CD4-positive, alpha-beta T cell treated with Interferon gamma for 1 hour (primary cell): ENCODE data around the gene DNAJC5.
"Not testable (repeated sequence)": the region's sequence is repeated elsewhere in the genome, so short reads cannot be mapped to it uniquely, and the experiment has no call there.

Experiments used
- DNase-seq: peaks from one replicate; pipeline ENCODE4 v3.0.0-alpha.2; 2020

Gene DNAJC5, protein sequence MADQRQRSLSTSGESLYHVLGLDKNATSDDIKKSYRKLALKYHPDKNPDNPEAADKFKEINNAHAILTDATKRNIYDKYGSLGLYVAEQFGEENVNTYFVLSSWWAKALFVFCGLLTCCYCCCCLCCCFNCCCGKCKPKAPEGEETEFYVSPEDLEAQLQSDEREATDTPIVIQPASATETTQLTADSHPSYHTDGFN

DNA sequence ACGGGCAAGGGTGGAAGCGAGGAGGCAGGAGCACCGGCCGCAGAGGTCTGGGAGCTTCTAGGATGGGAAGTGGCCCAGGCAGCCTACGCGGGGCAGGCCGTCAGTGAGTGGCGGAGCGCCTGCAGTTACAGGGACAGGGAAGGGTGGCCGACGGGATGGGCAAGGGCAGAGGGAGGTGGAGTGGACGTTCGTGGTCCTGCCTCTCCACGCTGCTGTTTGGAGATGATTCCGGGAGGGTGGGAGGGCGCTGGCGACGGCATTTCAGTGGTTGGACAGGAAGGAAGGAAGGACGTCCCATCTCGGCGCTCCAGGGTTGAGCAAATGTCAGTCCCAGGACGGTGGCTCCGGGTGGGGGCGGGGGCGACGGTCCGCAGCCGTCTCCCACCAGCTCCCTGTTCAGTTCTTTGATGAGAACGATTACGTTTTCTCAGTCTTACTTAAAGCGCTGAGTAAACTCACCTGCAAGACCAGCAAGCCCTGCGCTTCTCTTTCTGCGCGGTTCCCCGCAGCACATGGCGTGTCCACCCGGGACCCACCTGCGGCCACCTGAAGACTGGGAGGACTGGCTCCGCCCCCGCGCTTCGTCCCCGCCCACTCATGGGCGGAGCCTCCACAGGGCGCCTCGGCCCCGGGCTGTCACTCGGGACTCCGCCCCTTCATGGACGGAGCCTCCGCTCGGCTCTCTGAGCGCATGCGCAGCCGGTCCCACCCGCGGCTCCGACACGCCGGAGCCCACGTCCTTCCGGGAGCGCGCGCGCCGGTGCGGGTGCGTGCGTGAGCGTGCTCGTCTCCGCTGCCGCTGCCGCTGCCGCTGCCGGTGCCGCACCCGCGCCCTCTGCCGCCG lies at the start of gene DNAJC5:
Gene DNAJC5 (plus strand): TSS at position 769 of the 844 bp plus-strand sequence. CDS start 33,220 bp downstream, outside the sequence.
- DNase-seq, result peak; percentile 97

DNA sequence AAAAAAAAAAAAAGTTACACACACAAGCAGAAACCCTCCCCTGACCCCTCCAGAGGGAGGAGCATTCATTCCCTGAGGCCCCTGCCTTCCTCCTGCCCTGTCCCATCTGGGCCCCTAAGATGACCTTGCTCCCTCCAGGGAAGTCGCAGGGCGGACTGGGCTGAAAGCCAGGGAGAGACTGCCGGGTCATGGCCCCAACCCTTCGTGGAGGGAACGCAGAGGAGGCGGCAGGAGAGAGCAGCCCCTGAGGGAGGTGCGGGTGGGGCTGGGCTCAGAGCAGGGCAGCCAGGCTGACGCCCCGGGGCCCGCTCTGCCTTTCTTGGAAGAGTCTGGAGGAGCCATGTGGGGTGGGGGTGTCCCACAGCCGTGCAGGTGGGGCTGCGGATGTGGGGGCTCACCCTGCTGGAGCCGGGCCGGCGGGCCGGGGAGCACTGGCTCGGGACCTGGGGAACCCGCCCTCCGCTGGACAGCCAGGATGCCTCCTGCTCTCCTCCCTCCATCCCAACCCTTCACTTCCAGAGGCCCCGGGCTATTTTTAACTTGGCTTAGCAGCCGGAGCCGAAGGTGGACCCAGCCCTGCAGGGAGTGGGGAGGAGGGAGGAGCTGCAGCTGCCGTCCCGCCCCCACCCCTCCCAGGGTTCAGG lies 48.7 kb upstream of the DNAJC5 start:
- no peak for DNase-seq

DNA sequence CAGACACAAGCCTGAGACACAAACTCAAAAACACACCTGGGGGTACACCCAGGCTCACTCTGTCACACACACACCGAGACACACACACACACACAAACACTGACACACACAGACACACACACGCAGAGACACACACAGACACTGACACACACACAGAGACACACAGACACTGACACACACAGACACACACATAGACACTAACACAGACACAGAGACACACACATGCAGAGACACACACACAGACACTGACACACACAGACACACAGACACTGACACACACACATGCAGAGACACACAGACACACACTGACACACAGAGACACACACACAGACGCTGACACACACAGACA lies 48.1 kb upstream of the DNAJC5 start:
- DNase-seq, result no peak

DNA sequence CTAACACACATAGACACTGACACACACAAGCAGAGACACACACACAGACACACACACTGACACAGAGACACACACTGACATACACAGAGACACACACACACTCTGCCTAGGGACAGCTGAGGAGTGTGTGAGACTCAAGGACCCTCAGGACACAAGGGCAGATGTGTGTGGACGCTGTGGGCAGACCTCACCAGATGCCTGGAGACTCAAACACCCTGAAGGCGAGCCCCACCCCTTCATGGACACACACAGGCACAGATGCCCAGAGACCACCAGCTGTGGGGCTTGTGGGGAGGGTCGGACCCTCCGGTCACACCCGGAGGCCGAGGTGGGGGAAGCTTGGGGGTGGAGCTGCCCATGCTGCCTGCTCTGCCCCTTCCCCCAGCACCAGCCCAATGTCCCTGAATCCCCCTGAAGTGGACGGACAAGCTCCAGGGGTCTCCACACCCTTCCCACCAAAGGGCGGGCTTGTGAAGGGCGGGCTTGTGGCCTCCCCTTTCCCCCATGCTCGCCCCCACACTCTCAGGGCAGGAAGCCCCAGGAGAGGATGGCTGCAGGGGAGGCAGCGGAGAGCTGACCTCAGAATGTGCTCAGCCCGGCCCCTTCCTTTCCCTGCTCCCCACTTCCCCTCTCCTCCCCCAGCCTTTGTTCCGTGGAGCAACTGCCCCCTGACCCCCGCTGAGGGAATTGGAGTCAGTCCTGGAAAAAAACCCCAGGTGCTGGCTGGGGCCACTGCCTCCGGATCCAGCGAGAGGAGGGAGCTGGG lies 47.5 kb upstream of the DNAJC5 start:
- DNase-seq, result no peak

DNA sequence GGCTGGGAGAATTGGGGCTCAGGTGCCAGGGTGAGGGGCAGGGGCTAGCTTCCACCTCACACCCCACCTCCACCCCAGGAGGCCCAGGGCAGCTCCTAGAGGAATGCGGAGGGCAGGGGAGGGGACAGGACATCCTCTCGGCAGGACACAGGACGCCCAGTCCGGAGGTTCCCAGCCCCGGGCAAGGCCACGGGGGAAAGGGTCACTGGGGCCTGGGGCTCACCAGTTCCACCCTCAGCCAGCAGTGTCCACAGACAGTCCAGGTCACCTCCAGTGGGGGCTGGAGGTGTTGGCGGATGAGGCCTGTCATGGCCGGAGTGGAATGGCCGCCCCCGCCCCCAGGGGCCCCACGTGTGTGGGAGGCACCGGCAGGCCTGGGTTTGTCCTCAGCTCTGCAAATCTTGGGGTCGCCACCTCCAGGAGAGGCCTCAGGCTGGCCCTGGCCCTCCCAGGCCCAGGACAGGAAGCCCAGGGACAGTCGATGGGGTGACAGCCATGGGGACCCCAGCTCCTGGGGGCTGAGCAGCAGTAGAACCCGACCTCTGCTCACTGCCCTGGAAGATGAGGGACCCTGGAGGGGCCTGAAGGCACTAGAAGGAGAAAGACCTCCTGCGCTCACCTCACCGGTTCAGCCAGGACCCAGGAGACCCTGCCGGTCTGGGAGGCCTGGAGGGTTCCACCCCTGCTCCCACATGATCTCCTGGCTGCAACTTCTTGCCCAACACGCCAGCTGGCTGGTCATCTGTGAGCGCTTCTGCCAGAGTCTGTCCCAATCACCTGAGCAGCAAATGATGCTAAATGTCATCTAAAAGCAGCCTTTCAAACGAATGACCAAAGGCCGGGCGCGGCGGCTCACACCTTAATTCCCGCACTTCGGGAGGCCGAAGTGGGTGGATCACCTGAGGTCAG lies 46.7 kb upstream of the DNAJC5 start:
- DNase-seq, result no peak

DNA sequence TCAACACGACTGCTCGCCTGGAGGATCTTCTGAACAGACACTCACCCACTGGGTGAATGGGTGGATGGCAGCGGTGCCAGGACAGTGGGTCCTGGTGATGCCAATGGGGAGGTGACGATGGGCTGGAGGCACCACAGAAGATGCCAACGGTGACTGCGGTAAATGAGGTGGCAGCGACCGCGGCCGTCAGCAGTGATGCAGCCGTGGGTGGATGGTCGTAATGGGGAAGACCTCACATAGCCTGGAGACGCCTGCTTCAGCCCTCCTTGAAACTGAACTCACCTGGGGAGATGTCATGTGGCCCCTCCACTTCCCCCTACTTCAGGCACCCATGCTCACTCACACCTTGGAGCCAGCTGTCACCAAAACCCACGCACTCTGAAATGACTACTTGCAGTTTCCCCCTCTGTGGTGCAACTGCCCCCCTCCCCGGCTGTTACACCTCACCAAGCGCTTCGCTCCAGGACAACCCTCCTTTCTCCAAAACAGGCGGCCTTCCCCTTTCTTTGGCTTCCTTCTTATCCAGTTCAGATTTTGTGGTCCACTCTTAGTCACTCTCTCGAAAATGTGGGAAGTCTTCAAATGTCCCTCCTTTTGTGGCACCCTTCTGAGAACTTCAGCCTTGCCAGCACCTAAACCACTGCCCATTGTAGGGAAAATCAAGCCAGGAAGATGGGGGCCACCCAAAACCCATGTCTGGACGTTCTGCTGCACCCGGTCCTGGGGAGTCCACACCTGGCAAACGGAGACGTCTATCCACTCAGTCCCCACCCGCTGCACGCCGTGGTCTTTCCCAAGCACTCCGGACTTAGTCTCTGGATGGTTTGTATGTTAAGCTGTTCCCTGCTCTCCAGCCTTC lies 44.0 kb upstream of the DNAJC5 start:
- peak; percentile 27 for DNase-seq

DNA sequence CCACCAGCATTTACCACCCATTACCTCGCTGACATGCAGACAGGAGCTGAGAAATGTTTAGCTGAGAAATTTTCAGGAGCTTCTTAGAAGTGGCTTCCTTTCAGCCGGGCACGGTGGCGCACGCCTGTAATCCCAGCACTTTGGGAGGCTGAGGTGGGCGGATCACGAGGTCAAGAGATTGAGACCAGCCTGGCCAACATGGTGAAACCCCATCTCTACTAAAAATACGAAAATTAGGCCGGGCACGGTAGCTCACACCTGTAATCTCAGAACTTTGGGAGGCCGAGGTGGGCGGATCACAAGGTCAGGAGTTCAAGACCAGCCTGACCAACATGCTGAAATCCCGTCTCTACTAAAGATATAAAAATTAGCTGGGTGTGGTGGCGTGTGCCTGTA lies 43.4 kb upstream of the DNAJC5 start:
- not testable (repeated sequence) for DNase-seq

DNA sequence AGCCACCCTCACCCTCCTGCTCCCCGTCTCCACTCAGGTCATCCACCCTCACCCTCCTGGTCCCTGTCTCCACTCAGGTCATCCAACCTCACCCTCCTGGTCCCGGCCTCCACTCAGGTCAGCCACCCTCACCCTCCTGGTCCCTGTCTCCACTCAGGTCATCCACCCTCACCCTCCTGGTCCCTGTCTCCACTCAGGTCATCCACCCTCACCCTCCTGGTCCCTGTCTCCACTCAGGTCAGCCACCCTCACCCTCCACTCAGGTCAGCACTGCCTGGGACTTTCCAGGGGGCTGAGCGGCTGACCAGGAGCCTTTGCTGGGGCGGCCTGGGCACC lies 41.2 kb upstream of the DNAJC5 start:
- DNase-seq, result not testable (repeated sequence)

DNA sequence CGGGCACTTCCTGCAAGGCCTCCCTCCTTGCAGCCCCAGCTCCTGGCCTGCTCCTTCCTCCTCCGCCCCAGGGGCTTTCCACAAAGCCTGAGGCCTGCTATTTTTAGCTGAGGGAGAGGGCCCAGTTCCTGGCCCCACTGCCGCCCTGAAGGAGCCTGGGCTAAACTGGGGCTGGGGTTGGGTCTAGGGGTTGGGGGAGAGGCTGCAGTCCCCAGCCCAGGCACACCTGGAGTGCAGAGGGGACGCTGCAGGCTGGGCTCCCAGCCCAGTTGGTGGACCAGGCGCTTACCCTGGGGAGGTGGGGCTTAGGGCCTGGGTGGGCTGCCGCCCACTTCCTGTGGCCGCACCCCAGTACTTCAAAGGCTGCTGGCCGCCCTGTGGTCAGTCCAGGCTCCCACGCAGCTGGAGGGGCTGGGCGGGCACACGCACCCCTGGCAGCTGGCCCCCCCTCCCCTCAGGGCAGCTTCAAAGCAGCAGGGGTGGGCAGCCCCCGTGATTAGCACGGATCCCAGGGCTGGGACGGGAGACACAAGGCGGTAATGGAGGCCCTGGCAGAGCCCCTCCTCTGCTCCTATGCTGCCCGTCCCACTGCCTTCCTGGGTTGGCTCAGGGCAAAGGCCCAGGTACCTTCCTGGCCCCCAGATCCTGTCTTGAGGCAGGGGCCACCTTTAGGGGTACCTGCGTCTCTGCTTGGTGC lies 40.7 kb upstream of the DNAJC5 start:
- DNase-seq, result peak; percentile 28

DNA sequence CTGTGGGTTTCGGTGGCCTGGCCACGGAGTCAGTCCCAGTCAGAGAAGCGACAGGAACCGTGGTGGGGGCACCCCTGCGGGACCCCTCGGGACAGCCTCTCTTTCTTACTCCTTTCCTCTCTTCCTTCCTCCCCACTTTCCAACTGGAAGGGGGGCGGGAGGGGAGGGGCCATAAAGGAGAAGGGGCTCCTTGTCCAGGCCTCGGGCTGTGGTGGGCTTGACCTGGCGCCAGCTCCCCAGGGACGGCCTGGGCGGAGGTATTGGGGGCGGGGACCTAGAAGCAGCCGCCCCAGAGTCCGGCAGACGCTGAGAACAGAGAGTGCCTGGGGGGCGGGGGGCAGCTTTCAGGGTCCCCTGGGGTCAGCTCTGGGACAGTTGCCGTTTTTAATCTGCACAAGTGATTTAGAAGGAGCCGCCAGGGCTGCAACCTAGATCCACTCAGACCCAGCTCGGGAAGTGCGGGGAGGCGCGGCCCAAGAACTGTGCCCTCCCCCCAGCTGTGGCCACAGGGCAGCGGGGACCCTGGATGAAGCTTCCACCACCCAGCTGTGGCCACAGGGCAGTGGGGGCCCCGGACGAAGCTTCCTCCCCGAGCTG lies 40.1 kb upstream of the DNAJC5 start:
- no peak for DNase-seq

DNA sequence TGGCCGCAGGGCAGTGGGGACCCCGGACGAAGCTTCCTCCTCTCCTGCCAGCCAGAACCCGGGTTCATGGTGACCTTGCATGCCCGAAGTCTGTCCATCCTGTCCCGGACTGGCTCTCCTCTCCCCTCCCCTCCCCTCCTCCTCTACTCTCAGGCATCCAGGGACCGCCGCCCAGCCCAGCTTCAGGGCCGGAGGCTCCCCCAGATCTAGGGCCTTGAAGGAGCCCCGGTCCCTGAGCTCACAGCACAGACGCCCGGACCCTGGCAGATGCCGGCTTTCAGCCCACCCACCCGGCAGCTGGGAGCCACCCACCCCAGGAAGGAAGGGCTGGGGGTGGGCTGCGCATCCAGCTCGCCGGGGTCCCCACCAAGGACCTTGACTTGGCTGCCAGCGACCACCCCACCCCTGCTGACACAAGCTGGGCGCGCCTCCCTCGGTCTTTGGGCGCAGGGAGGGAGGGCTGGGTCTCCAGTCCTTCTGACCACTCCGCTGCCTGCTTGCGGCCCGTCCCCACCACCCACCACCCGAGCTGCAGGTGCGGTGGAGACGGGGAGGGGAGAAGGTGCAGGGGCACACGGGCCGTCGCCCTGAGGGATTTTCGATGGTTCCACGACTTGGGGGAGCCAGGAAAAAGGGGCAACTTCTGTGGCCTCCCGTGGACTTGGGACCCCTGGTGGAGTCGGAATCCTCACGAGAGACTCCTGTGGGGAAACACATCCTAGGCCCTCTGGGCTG lies 39.4 kb upstream of the DNAJC5 start:
- no peak for DNase-seq

DNA sequence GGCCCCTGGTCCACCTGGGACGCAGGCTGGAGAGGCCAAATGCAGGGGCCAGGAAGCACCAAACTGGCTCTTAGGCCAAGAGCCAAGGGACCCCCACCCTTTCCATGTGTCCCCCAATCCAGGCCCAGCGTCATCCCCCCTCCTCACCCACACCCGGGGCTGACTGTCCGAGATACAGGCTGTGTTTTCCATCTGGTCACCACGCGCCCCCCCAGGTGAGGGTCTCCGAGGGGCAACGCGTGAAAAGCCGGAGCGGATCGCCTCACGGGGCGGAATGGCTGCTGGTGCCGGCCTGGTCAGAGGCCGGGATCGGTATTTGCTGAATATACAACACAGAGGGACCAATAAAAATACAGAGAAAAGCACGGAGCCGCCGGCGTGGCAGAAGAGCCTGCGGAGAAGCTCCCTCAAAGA lies 38.8 kb upstream of the DNAJC5 start:
- no peak for DNase-seq

DNA sequence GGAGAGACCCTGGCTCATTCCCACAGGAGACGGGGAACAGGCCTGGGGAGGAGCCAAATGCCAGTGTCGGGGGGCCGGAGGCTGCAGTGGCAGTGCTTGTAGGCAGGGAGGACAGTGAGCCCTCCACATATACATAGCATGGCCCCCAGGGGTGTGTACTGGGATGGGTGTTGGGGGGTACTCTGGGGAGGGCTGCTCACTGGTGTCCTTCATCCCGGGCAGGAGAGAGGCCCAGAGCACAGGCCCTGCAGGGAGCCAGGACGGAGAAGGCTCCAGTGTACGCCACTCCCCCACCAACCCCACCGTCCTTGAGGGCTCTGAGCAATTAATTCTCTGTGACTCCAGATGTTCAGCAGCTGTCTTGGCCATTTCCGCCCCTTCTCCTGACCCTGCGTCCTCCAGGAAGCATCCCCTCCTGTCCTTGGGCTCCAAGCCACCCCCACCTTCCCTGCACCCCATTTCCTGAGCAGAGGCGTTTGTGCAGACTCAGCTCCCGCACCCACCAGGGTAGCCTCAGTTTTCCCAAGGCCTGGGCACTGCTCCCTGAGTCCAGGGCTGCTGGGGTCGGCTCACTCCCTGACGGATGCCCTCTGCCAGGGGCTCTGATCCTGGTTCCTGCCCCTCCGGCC lies 37.0 kb upstream of the DNAJC5 start:
- DNase-seq, result no peak

DNA sequence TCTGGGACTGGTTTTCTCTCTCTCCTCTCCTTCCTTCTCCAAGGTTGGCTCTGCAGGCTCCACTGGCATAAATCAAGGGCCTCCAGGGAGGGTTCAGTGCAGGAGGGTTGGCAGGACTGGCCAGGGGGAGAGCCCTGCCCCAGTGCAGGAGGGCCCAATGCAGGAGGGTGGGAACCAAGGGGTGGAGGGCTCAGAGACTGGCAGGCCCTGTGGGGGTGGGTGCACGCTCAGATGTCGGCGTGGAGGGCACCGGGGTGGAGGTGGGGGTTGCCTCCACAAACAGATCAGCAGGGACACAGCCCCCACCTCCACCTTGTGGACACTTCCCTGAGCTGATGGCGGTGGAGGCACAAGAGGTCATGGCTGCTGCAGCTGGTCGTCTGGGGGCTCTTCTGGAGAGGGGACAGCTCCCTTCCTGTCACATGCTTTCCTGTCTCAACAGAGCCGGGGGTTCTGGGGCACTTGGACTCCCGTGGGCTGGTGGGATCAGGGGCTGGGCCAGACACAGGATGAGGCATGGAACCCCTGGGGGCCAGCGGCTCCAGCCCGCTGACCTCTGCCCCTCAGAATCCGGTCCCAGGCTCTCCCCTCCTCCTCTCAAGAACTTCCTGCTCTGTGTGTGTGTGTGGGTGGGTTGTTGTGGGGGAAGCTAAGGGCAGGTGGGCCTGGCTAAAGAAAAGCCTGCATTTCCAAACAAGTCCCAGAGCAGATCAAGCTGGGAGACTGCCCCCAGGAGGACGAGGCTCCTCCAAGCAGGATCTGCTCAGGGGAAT lies 36.3 kb upstream of the DNAJC5 start:
- no peak for DNase-seq

DNA sequence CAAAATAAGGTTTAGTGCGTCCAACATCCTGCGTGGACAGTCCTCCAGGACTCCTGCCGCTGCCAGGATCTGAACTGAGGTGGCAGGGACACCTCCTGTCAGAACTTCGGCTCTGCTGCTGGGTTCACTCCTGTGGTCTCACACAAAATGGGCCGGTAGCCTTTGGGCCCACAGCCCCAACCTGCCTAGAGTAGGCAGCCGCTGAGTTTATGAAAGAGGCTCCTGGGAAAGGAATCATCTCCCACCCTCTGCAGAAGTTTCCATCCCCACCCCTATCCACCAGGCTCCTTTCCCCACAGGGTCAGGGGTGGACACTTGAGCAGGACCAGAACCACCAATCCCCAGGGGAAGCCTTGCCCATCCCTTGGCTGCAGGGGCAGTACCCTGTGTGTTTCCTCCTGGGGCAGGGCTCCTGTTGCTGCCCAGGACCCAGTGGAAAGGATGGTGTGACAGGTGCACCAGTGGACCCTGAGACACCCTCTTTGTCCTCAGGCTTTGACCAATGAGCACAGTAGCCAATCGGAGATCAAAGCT lies 35.7 kb upstream of the DNAJC5 start:
- DNase-seq, result no peak

DNA sequence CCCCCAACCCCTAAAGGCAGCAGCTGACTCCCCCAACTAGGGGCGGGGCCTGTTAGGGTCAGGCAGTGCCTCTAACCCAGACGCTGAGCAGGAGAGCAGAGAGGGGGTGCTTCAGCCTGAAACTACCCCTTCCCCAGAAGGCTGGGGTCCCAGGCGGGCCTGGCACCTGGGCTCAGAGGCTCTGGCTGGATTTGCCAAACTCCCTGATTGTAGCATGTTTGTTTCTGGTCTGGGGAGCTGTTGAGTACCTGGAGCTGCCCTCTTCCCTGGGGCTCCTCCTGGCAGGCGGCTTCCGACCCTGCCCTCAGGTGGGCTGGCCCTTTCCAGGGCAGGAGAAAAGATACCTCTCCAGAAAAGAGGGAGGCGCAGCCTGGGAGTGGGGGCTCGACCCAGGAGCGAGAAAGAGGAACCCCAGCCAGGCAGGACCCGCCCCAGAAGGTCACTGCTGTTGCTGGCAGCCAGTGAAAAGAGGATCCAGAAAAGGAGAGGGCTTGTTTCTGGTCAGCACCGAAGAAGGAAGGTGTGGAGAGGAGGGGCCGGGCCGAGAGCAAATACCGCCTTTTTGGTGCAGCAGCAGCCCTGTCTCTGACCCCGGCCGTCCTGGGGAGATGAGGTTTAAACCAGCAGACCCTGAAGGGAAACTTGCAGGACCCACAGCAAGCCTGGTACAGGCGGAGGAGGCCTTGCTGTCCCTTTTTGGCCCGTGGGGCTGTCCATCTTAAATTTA lies 34.4 kb upstream of the DNAJC5 start:
- peak; percentile 43 for DNase-seq

DNA sequence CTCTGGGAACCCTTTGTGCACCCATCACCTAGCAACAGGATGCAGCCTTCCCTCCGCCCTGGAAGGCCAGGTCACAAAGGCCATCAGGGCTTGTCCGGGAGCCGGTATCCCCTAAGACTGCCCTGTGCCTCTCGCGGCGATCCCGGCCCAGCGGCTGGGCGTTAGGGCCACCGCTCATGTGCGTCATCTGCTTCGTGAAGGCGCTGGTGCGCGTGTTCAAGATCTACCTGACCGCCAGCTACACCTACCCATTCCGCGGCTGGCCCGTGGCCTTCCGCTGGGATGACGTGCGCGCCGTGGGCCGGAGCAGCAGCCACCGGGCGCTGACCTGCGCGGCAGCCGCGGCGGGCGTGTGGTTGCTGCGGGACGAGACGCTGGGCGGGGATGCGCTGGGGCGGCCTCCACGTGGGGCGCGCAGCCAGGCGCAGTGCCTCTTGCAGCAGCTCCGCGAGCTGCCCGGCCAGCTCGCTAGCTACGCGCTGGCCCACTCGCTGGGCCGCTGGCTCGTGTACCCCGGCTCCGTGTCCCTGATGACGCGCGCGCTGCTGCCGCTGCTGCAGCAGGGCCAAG lies 33.5 kb upstream of the DNAJC5 start, which contains the start of gene ABHD16B:
Gene ABHD16B (plus strand): TSS at position 134 of the 570 bp plus-strand sequence. CDS start 43 bp downstream, at position 177.
- no peak for DNase-seq
